Stimulated activated CD4-positive, alpha-beta T cell treated with anti-CD3 and anti-CD28 coated beads, Interleukin-1b, Interleukin-23, amount 100 ng/mL, for 1 hour (primary cell): Measurements from ENCODE around the gene BMAL1.
A peak's percentile ranks its signal among the peaks of the same experiment; 100 is the strongest.

ENCODE experiments used
- DNase-seq, 2 donors: peaks; one replicate each; pipeline ENCODE4 v3.0.0-alpha.2; 2020; ENCODE audit warnings: low read depth in 2 of 2

The BMAL1 gene

DNA sequence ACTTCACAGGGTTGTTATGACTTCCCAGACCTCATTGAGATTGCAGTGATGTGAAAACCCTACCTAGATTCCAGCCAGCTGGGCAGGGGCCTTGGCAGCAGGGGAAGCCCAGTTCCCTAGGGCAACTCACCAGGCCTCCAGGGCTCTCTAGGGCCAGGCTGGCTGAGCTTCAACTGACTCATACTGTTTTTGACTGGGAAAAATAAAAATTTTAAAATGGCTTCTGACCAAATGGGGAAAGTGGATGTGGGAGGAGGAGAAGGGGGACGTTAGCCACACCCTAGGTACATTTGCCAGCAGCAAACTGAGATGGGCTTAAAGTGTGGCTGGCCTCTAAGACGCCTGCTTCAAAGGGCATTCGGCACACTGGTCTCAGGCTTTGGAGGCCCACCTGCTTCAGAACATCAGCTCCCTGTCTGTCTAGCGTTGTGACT lies 39.0 kb downstream of the BMAL1 start:
- DNase-seq, result no peak

- no peak for DNase-seq
Measured at GRCh38 chr11:13317293-13318080, 39.9 kb downstream of the BMAL1 start.

DNA sequence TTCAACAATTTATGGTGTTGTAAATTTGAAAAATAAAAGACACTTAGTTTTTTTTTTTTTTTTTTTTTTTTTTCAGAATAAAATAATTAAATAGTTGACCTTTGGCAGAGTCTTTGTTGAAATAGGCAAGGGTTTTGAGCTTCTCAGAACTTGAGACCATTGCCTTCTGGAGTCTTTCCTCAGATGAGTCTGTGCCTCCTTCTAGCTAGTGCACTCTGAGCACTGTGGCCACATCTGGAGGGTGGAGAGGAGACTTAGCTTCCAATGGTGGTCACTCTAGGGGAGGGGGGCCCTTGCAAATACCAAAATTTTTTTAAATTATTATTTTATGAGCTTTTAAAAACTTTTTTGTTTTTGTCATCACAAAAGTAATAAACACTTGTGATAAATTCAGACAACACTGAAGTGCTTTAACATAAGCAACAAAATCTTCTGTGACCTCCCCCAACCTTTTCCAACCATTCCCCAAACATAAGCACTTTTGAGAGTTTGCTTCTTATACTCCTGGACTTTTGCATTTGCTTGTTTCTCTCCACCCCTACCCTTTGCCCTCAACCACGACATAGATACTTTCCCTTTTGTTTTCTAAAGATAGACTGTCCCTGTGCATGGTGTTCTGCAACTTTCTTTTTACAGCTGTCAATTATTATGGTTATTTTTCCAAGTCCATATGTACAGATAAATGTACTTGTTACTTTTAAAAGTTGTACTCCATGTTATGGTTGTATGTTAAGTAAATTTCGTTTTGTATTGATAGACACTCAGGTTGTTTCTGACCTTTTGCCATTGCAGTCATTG lies 41.1 kb downstream of the BMAL1 start:
- DNase-seq, result no peak

DNA sequence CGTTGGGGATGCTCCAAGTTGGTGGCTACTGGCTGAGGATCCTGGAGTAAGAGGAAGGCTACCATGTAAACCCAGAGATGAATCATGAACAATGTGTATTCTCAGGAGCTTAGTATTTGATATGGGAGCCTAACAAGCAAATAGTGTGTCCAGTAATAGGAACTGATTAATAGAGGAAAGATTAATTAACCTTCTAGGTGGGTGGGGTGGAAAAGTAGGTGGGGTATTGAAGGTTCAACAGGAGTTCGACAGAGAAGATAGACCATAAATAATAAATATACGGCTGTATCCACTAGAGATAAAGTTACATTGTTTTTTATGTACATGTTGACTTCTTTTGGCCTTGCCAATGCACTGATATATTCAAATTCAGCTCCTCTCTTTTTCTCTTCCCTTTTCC lies 43.1 kb downstream of the BMAL1 start:
- no peak for DNase-seq

DNA sequence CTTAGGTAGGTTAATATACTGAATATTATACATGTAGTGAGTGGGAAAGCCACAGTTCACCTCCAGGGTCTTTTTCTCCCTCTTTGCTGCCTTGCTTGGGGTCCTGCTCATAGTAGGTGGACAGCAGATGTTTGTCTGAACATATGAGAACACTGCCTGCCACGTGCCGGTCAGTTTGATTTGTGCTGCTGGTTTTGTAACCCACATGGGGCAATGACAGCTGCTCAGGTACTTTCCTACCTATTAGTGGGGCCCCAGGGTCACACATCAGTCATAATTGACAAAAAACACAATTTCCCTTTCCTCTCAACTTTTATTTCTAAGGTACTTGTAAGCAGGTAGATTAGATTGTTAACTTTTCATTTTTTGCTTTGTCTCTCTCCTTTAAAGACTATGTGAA lies 43.8 kb downstream of the BMAL1 start:
- DNase-seq, result no peak

- DNase-seq, result no peak
Measured at GRCh38 chr11:13324141-13324540, 46.6 kb downstream of the BMAL1 start.

DNA sequence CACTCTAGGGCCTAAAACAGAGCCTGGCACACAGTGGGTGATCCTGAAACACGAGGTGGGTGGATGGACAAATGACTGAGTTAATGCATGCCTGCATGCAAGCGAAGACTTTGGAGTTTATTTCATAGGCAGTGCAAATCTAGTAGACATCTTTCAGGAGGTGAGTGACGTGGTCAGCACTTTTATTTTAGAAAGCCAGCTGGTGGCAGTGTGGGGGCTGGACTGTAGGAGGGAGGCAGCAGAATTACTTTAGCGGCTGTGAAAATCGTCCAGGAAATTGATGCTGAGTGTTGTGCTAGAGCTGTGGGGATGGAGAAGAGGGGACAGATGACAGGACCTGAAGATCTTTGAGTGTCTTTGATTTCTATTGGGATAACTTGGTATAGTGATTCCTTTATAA lies 47.1 kb downstream of the BMAL1 start:
- no peak for DNase-seq

GRCh38 chr11:13327421-13327820 lies 49.8 kb downstream of the BMAL1 start:
- no peak for DNase-seq

- no peak for DNase-seq
Measured at GRCh38 chr11:13328286-13328685, 50.7 kb downstream of the BMAL1 start.

GRCh38 chr11:13329670-13330356 lies 52.2 kb downstream of the BMAL1 start:
- DNase-seq, result no peak

DNA sequence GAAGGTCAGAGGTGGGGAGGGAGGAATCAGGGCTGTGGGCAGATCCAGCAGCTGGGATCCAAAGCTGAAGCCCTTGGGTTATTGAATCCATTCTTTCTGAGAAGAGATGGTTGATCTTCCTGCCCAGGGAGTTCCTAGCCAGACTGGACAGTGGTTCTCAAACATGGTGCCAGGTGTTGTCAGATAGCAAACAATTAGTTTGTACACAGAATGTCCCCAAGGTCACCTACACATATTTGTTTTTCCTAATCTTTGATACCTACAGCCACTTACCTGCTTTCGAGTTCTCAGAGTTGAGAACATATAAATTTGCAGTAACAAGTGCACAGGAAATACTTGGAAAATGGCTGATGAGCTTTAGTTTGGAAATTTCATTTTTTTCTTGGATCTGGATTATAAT lies 54.5 kb downstream of the BMAL1 start:
- DNase-seq, result no peak

DNA sequence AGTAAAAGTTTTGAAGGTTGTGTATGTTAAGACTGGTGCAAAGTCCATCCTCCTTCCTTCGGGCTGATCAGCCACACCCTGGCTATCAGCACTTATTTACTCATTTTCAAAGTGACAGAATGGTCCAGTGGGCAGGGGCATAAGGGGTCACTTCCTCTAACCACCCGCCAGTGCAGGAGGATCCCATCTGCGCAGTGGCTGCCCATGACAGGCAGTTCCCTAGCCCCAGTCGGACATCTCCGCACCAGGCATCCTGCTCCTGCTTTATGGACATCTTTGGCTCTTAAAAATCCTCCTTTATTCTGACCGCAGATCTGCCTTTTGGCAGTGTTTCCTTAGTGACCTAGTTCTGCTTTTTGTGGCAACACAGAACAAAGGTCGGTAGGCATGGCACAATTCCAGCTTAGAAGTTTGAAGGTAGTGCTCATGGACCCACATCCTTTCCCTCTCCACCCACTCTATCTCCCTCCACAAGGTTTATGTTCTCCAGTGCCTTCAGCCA lies 55.9 kb downstream of the BMAL1 start:
- no peak for DNase-seq

- DNase-seq, result no peak
Measured at GRCh38 chr11:13334034-13334786, 56.6 kb downstream of the BMAL1 start.

DNA sequence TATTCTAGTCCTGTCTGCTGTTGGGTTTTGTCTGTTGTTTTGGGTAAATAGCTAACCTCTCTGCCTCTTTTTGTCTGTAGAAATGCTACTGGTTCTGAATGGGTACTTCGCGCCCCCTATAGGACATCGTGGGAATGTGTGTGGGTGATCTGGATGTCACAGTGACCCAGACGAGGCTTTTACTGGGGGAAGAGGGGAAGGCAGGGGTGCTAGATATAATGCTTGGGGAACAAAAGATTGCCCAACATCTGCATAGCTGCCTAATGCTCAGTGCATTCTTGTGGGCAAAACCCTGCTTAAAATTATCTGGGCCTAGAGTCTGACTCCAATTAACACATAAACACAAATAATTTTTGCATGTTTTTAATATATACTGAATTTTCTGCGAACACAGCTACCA lies 57.7 kb downstream of the BMAL1 start:
- peak; percentile 24 to 44 for DNase-seq

DNA sequence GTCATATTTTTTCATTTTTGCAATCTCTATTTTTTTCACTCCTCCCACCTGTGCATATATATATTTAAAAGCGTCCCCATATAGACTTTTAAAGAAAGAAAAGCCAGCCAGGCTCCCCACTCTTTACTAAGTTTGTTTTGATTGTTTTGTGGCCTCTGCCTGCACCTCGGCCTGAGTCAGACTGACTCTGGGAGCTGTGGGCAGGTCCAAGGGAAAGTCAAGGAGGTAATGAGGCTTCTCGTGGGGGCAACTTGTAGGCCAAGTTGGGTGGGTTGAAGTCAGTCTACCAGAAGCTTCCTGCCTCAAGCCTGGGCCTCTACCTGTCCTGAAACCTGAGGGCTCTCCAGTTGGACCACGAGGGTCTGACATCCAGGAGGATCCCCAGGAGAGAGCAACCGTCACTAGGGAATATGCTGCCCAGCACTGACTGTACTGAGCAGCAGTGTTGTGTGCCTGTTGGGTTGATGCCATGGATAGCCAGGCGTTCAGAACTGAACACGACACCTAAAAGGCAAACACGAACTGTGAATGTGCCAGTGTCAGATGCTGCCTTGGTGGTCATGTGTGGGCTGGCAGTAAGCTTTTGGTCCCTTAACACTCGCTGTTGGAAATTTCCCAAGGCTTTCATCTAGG lies 58.8 kb downstream of the BMAL1 start:
- no peak for DNase-seq

DNA sequence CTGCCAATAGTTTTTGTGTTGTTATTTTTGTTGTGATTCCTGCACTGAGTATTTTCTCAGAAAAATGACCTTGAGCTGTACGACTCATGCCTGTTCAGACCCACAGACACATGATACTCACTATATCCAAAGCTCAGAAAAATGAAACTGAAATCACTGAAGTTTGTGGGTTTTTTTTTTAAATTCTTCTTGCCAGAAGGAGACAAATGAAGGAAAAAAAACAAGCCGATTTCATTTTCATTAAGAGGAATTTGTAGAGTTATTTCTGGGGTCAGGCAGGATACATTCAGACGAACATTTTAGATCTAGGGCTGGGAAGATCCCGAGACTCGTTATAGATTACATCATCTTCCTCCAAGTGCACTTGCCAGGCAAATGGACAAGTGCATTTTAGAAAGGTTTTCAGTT lies 60.4 kb downstream of the BMAL1 start:
- DNase-seq, result no peak

DNA sequence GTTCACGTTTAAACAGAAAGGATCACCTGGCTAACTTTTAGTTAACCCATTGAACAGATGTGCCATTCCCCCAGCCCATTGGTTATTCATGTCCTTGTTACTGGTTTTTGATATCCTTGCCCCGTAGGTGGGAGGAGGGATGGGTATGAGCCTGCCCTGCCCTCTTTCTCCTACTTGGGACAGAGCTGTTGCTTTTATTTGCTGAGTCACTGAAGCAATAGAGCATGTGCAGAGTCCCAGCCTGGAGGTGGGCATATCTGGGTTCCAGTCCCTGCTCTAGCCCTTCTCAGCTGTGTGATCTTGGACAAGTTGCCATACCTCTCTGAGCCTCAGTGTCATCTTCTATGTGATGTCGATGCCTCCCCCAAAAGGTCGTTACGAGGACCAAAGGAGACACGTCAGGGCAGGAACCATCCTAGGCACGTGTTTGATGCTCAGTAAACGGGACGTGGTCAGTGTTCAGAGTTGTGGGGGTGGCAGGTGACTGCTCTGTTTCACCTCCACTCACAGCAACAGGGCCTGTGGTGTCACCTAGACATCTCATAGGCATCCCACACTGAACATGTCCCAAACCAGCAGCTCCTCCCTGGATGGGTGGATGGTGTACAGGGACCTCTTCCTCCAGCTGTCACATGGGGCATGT lies 61.0 kb downstream of the BMAL1 start:
- no peak for DNase-seq

GRCh38 chr11:13339195-13340153 lies 61.9 kb downstream of the BMAL1 start:
- peak in 1 of 2 donors; percentile 13 for DNase-seq

DNA sequence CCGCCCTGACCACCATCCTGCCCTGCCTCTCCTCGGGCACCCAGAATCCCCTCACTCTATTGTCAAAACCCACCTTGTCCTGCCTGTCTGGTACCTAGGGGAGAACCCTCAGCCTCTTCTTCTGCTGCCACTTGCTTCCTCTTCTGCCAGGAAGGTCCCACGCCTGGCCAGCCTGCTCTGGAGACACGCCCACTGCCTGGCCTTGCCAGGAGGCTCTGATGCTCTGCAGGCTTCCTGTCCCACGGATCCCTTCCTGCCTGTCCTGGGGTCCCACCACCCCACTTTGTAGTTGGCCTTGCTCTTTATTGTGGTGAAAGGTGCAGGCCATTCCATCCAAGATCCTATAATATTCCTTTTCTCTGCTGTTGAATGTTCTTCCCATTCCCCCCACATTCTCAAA lies 63.4 kb downstream of the BMAL1 start:
- DNase-seq, result no peak
